Activated CD4-positive, CD25-positive, alpha-beta regulatory T cell treated with anti-CD3 and anti-CD28 coated beads, Interleukin-2, amount 50 U/mL, for 72 hours (primary cell): ENCODE data around the gene PIEZO1.
A peak's percentile ranks its signal among the peaks of the same experiment; 100 is the strongest.

Experiments
- DNase-seq: peaks from one replicate; pipeline ENCODE4 v3.0.0; 2021

PIEZO1 gene

DNA sequence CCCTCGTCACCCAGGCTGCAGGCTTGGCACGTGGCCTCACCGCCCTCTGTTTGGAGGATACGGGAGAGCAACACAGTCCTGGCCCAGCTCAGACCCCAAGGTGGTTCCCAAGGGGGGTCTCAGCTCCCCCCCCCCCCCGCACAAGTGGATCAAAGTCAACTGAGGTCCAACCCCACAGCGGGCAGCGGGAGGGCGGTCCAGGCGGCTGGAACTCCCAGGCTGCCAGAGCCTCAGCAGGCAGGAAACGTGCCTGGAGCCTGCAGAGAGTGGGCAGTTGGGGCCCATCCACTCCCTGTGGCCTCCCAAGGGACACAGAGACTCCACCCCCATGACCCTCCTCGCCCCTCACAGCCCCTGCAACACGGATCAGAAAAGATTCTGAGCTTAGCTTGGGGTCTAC, 36.7 kb downstream of the PIEZO1 start:
- no peak for DNase-seq

GRCh38 chr16:88747588-88748301, 37.3 kb downstream of the PIEZO1 start:
- DNase-seq, result no peak

- DNase-seq, result no peak
These were observed 38.5 kb downstream of the PIEZO1 start for GRCh38 chr16:88746506-88746905.

DNA sequence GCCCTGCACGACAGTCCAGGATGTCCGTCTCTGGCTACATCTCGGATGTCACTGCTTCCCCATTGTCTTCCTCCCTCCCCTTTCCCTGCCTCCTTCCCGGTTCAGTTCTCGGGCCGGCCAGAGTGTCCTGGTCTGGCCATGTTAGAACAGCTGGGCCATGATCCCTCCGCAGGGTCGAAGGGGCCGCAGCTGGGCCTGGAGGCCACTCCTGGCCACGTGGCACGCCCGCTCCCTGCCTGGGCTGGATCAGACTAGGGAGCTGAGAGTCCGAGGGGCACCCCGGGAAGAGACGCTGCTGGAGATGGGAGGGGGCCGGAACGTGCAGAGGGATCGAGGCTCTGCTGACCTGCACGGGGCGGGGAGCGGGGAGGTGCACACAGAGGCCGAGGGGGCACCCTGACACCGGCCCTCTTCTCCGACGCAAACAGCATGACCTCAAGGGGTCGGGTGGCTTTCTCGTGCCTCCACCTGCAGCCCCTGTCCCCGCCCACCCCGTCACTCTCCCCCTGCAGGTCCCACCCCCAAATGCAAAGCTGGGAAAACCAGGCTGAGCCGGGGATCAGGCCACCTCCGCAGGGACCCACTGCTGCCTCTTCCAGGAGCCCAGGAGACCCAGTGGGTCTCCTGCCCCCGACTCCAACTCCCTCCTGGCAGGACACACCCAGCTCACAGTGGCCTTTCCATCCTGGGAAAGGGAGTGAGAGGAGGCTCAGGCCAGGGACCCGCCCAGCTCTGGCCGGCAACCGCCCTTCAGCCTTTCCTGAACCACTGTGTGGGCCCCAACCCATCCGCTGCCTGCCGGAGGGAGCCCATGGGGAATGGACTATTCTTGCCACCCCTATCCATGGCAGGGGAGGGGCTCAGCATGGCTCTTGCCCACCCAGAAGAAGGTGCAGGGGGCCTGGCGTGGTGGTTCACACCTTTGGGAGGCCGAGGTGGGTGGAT, 40.2 kb downstream of the PIEZO1 start:
- no peak for DNase-seq

DNA sequence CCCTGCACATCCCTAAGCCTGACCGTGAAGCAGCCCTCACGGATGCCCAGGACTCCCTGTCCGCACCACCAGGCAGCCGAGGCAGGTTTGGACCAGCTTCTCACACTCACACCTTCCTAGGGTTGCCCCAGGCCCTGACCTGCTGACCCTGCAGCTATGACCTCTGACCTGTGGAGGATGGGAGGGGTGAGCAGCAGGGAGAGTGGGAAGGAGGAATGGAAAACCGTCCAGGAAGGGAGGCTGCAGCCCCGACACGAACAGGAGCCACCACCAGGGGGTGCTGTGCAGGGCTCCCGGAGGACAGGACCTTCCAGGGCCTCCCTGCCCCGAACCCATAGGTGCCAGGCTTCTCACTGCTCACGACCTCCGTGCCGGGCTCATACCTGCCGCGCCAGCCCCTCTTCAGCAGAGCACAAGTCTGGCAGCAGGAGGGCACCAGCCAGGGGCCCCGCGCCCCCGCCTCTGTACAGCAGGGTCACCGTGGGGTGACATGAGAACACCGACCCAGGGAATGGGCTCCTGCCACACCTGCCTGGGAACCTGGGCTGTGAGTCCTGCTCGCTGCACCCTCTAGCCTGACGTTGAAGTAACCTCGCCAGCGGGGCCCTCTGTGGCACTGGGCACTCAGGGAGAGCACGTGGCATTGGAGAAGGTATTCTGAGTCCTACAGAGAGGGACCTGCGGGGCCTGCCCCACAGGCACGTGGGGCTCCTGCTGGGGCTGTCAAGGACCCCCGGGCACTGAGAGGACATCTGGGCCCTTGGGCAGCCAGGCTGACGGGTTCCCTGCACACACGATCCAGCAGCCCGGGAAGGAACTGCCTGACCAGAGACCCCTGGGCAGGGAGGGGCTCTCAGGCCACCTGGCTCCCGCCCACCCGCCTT, 41.1 kb downstream of the PIEZO1 start:
- DNase-seq, result peak; percentile 75

GRCh38 chr16:88742896-88743605, 42.0 kb downstream of the PIEZO1 start:
- DNase-seq, result no peak

DNA sequence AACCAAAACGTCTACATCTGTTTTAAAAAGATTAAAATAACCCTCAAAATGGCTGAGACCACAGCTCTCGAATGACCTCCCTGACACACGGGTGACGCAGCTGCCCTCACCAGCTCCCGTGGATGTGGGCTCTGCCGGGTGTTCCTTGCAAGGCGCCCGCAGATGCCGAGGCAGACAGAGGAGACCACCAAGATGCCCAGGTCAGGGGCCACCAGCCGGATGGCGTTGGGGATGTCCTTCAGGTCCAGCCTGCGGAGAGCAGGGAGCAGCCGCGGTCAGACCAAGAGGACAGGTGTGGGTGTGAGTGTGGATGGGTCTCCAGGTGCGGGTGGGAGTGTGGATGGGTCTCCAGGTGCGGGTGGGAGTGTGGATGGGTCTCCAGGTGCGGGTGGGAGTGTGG, 43.7 kb downstream of the PIEZO1 start:
- no peak for DNase-seq

DNA sequence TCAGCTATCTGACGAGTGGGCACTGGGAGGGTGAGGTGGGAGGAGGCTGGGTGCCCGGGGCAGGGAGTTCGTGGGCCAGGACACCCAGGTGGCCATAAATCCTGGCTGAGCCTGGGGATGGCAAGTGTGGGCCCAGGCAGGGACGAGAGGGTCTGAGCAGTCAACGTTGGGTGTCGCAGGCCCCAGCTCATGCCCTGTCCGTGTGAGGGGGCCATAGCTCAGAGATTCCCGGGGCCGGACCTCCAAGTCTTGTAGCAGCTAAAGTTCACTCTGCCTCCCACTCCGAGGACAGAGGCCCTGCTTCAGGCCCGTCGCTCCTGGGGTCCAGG, 44.3 kb downstream of the PIEZO1 start:
- no peak for DNase-seq

GRCh38 chr16:88739977-88740726, 44.9 kb downstream of the PIEZO1 start:
- no peak for DNase-seq

DNA sequence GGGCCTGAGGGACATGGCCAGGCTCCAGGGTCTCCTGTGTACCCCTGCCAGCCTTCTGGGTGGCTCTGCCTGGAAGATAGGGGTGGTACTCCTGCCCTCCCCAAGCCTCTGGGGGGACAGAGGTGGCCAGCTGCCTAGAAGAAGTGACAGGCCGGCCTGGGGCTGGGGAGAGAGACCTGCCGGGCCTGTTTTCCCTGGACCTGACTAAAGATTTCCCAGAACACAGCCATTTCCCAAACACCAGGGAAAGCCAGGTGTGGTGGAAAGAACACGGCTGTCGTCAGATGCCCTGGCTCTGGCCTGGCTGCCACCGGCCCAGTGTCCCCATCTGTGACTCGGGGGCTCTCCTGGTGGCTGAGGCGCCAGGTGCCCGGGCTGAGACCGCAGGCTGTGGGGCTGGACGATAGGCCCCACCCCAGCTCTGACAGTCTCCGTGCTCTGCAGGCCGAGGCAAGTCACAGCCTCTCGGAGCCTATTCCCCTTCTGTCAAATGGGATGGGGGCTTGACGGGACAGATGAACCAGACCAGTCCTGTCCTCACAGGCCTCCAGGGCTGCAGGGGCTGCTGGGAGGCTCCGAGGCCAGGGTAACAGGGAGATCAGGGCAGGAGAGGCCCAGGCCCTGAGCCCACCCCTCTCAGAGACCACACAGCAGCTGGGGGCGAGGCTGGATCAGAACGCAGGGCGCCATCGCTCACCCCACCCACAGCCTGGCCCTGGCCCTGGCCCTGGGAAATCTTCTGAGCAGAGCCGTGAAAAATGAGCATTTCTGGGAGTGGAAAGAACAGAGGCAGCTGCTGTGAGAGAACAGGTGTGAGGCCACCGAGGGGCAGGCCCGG, 45.7 kb downstream of the PIEZO1 start:
- DNase-seq, result no peak

DNA sequence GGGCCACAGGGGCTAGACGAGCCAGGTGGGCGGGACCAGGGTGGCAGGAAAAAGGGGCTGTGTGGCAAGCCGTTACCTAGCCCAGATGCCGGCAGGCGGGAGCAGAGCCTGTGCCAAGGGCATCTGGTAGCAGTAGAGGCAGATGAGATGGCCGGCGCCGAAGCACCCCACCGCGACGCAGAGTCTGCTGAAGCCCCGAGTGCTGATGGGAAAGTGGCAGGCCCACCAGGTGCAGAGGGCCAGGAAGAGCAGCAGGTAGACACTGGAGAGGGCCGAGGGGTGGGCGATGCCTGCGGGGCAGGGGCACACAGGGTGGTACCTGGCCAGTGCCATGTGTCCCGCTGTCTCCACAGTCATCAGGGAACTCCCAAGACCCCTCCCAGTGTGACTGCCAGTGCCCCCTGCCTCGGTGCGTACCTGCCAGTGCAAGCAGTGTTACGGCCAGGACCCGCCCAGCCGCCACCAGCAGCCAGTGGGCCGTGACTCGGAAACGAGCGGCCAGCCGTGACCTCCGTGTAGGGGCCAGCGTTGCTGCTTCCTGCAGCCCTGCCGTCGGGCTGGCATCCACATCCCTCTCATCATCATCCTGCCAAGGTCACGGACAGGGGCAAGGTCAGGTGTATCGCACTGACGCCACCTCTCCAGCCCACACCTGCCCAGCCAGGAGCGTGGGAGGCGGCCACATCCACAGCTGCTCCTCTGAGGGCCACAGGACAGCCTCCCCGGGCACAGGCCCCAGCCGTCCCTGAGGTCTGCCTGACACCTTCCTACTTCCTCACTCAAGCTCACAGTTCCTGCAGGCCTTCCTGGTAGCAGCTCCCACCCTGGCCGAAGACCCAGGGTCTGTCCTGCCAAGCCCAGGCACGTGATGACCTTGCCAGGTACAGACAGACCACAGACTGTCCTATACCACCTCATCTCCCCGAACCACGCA, 46.6 kb downstream of the PIEZO1 start:
- DNase-seq, result no peak

DNA sequence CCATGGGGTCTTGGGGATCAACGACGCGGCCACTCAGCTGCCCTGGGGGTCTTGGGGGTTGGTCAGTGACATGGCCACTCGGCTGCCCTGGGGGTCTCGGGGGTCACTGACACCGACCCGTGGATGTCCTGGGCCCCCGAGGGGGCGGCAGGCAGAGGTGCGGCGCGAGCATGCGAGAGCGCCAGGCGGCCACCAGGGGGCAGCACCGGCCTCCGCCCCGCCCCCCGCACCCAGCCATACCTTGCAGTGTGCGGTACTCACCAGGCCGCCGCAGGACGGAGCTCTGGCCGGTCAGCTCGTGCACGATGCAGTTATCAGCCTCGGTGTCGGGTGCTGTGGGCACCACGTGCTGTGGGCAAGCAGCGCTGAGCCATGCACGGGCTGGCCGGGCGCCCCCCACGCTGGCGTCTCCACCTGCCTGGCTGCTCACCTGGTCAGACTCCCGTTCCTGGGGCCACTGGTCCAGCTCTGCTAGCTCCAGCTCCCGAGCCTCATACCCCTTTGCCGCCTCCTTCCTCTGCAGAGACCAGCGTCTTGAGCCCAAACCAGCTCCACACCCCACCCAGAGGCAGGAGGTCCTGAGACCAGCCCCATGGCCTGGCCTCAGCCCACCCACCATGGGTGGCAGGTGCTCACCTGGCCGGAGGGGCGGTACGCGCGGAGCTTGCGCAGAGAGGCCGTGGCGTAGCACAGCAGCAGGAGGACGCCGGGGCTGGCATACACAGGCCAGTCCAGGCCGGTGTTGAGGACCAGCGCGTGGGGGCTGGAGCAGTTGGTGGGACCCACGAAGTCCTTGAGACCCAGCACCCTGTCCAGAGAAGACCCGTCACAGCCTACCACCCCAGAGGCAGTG, 47.5 kb downstream of the PIEZO1 start:
- DNase-seq, result peak; percentile 71

- no peak for DNase-seq
These were observed 48.5 kb downstream of the PIEZO1 start for GRCh38 chr16:88736496-88736895.

GRCh38 chr16:88736088-88736487, 48.9 kb downstream of the PIEZO1 start:
- no peak for DNase-seq

- no peak for DNase-seq
These were observed 49.4 kb downstream of the PIEZO1 start for GRCh38 chr16:88735616-88736015.

DNA sequence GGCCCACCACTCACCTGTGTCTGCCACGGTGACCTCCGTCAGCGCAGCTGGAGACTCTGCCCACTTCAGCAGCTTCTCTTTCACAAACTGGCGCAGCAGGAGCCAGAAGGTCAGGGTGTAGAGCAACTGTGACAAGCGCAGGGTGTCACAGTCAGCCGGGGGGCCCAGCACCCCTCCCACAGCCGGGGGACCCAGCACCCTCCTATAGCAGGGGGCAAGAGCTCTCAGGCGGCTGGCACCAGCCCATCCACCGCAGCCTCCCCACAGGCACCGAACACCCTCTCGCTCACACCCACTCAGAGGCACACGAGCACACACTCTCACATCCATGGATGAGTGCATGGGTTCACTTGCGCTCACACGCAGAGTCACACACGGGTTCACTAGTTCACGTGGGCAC, 49.9 kb downstream of the PIEZO1 start:
- no peak for DNase-seq

GRCh38 chr16:88734361-88734728, 50.7 kb downstream of the PIEZO1 start:
- no peak for DNase-seq

DNA sequence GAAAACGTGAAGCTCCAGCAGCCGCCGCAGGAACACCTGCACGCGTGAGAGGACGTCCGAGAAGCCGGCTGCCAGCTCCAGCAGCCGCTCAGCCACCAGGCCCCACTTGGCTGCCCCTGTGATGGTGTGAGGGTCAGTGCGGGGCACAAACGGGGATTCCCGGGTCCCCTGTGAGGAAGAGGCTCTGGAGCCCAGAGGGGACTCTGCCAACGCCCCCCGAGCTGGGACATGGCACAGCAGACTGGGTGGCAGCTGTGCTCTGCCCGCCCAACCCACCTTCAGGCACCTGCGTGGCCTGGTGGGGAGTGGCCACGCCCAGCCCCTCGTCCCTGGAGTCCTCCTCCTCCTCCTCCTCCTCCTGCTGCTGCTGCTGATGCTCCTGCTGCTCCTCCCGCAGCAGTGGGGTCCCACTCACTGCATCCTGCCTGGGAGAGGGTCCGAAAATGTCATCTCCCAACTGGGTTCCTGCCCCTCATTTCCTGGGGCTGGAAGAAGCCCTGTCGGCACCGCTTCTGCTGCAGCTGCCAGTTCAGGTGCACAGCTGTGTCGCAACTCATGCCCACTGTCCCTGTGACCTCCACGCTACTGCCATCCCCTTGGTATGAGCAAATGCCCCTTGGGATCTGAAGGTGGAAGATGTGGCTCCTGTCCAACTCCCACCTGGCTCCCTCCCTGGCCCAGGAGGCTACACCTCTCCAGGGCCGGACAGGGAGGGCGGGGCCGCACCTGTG, 51.2 kb downstream of the PIEZO1 start:
- DNase-seq, result no peak
